ENCODE data around the gene C3.

DNA sequence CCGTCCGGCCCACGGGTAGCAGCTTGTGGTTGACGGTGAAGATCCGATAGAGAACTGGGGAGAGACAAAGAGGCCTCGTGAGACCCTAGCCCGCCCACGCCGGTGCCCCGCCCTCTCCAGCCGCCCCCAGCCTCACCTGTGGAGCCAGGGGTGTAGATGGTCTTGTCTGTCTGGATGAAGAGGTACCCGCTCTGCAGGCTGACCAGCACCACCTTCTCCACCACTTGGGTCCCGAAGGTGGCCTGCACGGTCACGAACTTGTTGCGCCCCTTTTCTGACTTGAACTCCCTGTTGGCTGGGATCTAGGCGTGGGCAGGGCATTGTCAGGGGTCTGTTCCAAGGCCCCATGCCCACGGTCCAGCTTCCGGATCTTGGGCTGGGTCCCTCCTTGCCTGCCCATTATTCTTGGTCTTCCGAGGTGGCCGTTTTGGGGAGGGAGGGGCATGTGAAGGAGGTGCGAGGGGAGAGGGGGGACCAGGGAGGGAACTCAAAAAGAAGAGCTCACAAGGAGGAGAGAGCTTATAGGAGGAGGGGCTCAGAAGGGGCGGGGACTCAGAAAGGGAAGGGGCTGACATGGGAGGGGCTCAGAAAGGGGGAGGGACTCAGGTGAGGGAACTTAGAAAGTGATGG lies 2.2 kb downstream of the C3 start:
- TF ChIP-seq, protein P1, sequence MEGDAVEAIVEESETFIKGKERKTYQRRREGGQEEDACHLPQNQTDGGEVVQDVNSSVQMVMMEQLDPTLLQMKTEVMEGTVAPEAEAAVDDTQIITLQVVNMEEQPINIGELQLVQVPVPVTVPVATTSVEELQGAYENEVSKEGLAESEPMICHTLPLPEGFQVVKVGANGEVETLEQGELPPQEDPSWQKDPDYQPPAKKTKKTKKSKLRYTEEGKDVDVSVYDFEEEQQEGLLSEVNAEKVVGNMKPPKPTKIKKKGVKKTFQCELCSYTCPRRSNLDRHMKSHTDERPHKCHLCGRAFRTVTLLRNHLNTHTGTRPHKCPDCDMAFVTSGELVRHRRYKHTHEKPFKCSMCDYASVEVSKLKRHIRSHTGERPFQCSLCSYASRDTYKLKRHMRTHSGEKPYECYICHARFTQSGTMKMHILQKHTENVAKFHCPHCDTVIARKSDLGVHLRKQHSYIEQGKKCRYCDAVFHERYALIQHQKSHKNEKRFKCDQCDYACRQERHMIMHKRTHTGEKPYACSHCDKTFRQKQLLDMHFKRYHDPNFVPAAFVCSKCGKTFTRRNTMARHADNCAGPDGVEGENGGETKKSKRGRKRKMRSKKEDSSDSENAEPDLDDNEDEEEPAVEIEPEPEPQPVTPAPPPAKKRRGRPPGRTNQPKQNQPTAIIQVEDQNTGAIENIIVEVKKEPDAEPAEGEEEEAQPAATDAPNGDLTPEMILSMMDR (IDR thresholded peaks at IDR 0.05) = no peak
- no peak for TF ChIP-seq POLR2AphosphoS5 (IDR thresholded peaks at IDR 0.05)
- no peak for TF ChIP-seq POLR2A (IDR thresholded peaks at IDR 0.05)
- TF ChIP-seq EP300 (IDR thresholded peaks at IDR 0.05) = no peak

Measured in upper lobe of left lung (tissue), 4 donors.